AG09309 (cell line): ENCODE results near the gene SEPTIN14.
"Not testable (repeated sequence)": the region's sequence is repeated elsewhere in the genome, so short reads cannot be mapped to it uniquely, and the experiment has no call there.

Experiments
- DNase-seq: peaks from one replicate; pipeline ENCODE4 v3.0.0-alpha.2; 2010; ENCODE audit warnings: low read depth
- H3K4me3 ChIP-seq: 2 replicates; pipeline ENCODE4 v1.5.1; 2011; ENCODE audit warnings: mild to moderate bottlenecking, low read depth, low read length, moderate library complexity; ENCODE audit not compliant: control insufficient read depth
- TF ChIP-seq, protein P1 (sequence below): IDR thresholded peaks from 2 replicates; pipeline ENCODE4 v1.5.1; 2011; ENCODE audit warnings: mild to moderate bottlenecking, low read depth, low read length, inconsistent platforms; ENCODE audit not compliant: insufficient read depth, control insufficient read depth; ENCODE audit errors: missing control alignments

The SEPTIN14 gene

GRCh38 chr7:55784151-55784550 is 78.4 kb downstream of the SEPTIN14 start:
- TF ChIP-seq, protein P1, sequence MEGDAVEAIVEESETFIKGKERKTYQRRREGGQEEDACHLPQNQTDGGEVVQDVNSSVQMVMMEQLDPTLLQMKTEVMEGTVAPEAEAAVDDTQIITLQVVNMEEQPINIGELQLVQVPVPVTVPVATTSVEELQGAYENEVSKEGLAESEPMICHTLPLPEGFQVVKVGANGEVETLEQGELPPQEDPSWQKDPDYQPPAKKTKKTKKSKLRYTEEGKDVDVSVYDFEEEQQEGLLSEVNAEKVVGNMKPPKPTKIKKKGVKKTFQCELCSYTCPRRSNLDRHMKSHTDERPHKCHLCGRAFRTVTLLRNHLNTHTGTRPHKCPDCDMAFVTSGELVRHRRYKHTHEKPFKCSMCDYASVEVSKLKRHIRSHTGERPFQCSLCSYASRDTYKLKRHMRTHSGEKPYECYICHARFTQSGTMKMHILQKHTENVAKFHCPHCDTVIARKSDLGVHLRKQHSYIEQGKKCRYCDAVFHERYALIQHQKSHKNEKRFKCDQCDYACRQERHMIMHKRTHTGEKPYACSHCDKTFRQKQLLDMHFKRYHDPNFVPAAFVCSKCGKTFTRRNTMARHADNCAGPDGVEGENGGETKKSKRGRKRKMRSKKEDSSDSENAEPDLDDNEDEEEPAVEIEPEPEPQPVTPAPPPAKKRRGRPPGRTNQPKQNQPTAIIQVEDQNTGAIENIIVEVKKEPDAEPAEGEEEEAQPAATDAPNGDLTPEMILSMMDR = no peak
- H3K4me3 ChIP-seq = no peak overlapping the region
- DNase-seq = no peak

- no peak overlapping the region for H3K4me3 ChIP-seq
- TF ChIP-seq, protein P1 = no peak
- DNase-seq = no peak
Observed at GRCh38 chr7:55778631-55779030, 83.9 kb downstream of the SEPTIN14 start.

GRCh38 chr7:55776196-55776595 is 86.4 kb downstream of the SEPTIN14 start:
- no peak overlapping the region for H3K4me3 ChIP-seq
- TF ChIP-seq, protein P1 = no peak
- DNase-seq = no peak

GRCh38 chr7:55775051-55775420 is 87.5 kb downstream of the SEPTIN14 start:
- H3K4me3 ChIP-seq = no peak overlapping the region
- TF ChIP-seq, protein P1 = no peak

DNA sequence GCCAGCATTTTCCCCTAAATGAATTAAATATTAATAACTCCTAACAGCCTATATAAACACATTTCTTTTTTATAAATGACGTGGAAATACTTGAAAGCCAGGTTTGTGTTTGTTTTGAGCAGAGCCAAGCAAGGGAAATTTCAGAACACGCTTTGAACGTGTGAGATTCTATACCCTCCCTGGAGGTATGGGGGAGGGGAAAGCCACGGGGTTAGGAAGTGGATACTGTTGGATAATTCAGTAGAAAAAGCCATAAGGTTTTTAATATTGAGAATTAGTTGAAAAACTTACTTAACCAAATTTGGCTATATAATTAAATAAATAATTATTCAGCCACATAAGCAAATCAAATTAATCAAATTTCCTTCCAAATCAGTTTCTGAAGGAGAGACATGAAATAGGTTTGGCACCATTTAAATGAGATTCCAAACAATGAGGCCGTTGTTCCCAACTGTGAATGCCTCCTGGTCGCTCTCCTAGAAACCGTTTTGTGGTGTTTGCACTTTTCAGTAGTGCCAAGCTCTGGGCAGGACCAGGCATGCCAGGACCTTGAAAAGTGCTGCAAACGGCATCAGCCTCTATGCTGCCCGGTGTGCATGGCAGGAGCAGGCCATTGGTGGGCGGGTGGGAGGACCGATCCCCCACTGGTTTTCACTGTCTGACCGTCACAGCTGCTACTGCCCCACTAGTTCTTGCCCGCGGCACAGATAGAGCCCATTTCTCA is 88.1 kb downstream of the SEPTIN14 start:
- no peak overlapping the region for H3K4me3 ChIP-seq
- DNase-seq = no peak
- TF ChIP-seq, protein P1 = no peak

More at GRCh38 chr7:55775051-55775420, 87.5 kb downstream of the SEPTIN14 start:
- no peak for DNase-seq

GRCh38 chr7:55770778-55771177 is 91.8 kb downstream of the SEPTIN14 start:
- TF ChIP-seq, protein P1 = no peak
- DNase-seq = no peak
- H3K4me3 ChIP-seq = no peak overlapping the region

- DNase-seq, H3K4me3 ChIP-seq: not testable (repeated sequence)
Observed at GRCh38 chr7:55753274-55753862, 109.2 kb downstream of the SEPTIN14 start.

DNA sequence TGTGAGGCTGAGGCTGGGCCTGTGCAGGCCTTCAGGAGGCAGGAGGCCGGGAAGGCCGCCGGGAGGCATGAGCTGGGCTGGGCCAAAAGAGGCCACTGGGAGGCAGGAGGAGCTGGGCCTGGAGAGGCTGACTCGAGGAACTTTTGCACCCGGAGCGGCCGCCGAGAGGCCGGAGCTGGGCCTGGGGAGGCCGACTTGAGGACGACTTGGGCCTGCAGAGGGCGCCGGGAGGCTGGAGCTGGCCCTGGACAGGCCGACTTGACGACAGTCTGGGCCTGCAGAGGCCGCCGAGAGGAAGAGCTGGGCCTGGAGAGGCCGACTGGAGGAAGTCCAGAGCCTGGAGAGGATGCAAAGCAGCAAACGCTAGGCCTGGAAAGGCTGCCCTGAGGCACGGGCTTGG is 117.8 kb downstream of the SEPTIN14 start:
- not testable (repeated sequence) for DNase-seq, H3K4me3 ChIP-seq
